UCSD-AML1 (cell line): Measurements from ENCODE around the gene SNRNP48.

Experiments
- DNase-seq: peaks from one replicate; lab custom pipeline; 2025; ENCODE audit not compliant: unreplicated experiment; lab: John Stamatoyannopoulos, UW

SNRNP48 gene

GRCh38 chr6:7593229-7593628, 3.2 kb downstream of the SNRNP48 start:
- DNase-seq = no peak

DNA sequence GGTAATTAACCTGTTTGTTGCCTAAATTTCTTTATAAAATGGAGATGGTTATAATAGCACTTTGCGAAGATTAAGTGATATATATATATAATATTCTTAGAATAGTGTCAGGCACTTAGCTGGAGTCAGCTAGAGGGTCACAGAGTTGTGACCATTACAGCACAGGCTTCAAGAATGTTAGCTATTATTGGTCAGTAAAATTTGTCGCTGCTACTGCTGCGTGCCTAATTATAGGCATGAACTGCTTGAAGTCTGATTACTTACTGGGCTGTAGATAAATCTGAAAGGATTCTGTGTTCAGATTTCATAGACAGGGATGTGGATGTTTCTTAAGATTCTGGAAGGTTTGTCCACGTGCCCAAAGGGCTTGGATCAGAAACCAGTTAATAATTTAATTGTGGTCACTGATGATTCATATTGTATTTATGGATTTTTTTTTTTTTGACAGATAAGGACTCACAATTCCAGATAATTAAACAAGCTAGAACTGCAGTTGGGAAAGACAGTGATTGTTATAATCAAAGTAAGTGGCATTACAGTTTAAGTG, 4.7 kb downstream of the SNRNP48 start:
- no peak for DNase-seq

DNA sequence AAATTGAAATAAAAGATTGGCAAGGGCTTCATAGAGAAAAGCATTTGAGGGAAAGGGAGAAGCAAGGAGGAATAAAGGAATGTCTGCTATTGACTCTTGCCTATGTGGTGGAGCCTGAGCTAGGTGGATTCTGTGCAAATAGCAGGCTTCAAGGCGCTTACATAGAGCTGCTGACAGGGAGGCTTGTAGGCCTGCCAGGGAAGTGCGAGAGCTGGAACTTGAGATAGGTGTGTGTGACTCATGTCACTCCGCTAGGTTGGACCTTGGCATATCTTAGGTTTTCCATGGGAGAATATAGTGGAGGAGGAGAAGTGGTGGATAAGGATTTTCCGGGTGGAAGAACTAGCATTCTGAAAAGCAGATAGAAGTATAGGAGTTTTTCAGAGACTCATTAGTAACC, 14.0 kb downstream of the SNRNP48 start:
- no peak for DNase-seq

DNA sequence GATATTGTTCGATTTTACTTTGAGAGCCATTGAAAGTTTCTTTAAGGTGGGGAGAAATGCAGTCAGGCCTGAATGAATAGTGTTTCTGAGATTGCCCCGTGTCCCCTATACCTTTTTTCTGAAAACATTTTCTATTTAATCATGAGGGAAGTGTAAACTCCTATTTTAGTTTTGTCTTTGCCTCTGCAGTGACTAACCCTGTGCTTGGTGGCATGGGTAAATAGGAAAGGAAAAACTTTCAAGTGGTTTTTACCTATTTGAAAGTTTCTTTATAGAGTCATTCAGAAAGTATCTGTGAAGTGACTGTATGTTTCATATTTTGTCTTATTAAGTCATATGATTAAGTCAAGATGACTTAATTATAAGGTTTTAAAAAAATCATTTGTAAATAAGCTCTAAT, 14.5 kb downstream of the SNRNP48 start:
- DNase-seq = no peak

GRCh38 chr6:7615611-7616383, 25.8 kb downstream of the SNRNP48 start:
- no peak for DNase-seq

DNA sequence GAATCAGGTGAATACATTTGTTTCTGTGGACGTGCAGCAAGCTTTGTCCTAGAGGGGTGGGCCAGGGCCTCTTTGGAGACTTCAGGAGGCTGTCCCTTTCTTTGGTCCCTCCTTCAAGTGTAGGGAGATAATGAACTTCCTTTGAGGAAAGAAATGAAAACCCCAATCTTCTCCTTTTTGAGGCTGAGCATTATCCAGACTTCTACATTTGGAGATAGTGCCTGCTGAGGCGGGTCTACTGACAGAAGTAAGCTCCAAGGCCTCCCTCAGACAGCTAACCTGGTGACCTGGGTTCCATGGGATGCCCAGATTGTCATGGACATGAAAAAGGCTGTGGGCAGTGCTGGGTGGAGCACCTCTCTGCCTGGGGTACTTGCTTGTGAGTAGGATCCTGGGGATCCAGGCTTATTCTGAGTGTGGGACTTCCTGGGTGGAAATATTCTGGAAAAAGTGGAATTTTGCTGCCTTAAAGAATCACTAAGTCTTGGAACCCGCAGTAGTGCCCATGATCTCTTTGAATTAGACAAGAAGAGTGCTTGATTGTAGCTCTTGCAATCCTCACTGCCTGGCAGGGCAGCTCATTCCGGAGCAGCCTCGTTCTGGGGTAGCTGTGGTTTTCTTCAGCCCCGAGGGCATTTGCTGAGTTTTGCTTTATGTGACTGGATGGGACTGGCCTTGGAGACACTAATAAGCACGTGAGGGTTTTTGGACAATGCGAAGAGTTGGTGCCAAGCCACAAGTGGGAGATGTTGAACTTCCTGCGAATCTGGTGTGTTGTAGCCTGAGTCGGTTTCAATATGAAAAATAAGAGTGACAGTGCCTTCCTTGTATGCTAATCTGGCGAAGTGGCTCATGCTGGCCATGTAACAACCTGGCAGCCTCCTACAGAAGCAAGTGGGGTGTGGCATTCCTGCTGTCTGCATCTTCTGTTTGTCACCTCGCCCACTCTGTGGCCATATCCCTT, 28.1 kb downstream of the SNRNP48 start:
- peak; percentile 49 for DNase-seq

DNA sequence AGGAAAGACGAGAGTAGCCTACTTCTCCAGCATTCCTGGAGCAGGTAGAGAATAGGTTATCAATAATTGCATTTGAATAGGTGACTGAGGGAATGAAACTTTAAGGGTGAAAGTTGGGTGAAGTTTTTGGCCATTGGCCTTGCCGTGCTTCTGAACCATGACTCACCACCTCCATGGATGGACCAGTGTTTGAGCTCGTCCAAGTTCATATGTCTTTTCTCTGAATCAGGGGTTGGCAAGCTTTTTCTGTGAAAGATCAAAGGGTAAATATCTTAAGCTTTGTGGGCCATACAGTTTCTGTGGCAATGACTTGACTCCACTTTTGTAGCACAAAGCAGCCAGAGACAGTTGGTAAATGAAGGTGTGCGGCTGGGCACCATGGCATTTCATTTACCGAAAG, 31.8 kb downstream of the SNRNP48 start:
- no peak for DNase-seq

GRCh38 chr6:7624796-7625710, 35.1 kb downstream of the SNRNP48 start:
- DNase-seq = no peak

DNA sequence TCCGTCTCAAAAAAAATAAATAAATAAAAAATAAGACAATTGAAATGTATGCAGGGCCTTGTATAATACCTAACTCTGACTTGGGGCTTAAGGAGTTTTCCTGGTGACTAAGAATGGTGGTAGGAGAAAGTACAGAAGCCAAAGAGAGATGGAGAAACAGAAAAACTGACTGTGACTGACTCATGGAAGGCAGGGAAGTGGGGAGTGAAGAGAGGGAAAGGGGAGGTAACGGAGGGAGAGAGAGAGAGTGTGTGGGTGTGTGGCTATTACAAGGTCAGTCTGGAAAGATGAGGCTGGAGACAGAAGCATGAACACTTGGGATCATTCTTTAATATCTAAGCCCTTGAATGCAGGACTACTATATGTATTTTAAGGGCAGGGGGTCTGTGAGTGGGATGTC, 38.5 kb downstream of the SNRNP48 start:
- no peak for DNase-seq

DNA sequence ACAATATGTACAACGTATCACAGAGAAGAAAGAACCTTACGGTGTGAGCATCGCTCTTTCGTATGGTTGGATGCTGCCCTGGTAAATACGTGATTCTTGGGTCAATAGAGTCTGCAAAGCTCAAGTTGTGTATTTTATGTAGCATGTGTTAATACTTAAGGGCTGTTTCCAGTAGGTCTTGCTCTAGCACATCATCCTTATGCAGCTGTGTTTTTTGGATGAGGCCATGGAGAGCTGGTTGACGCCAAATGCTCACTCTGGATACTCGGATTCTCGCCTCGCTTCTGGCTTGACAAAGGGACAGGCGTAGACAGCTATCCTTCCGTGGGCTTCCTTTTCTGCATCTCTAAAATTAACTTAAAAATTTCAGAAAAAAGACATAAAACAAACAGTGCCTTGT, 38.9 kb downstream of the SNRNP48 start:
- DNase-seq = no peak

GRCh38 chr6:7629321-7629720, 39.3 kb downstream of the SNRNP48 start:
- no peak for DNase-seq

- no peak for DNase-seq
Measured at GRCh38 chr6:7630792-7631191, 40.8 kb downstream of the SNRNP48 start.

DNA sequence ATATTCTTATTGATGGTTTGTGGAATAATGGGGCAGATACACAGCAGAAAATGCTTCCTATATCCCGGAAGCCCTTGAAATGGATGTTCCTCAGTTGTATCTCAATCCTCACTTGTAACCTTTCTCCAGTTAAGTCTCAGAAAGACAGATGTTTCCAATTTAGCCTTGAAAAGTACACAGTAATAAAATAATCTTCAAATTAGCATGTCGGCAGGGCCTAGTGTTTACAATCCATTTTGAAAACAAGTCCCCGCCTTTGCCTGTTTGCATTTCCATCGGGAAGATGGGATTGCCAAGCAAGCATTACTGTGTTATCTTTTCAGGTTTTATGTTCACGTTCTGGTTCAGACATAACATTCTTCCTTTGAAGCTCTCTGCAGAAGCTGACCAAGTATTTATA, 41.5 kb downstream of the SNRNP48 start:
- no peak for DNase-seq

DNA sequence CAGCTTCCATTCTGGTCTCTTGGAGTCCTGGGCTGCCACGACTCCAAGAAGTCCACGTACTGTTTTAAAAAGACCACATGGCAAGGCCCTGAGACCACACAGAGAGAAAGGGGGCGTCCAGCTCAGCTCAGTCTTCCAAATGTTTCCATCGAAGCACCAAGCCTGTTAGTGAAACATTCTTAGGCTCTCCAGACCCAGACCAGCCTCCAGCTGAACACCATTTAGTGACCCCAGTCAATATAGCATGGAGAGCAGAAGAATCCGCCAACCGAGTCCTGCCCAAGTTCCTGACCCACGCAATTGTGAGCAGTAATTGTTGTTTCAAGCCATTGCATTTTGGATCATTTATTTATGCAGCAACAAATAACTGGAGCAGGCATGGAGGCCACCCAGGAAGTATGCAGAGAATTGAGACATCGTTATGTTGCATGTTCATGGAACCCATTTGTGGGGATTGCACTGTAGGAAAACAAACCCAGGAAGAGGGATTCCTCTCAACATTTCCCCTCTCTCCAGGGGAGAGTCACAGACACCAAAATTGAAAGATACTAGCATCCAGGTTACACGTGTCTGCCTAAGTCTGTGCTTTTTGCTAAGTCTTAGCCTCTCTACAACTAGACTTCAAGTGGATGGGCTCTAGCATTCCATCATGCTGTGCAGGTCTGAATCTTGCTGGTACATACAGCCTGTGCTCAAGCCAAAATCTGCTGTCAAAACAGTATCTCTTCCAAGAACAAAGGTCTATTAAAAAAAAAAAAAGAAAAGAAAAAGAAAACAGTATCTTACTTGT, 42.7 kb downstream of the SNRNP48 start:
- no peak for DNase-seq

- no peak for DNase-seq
Measured at GRCh38 chr6:7633361-7633760, 43.4 kb downstream of the SNRNP48 start.

DNA sequence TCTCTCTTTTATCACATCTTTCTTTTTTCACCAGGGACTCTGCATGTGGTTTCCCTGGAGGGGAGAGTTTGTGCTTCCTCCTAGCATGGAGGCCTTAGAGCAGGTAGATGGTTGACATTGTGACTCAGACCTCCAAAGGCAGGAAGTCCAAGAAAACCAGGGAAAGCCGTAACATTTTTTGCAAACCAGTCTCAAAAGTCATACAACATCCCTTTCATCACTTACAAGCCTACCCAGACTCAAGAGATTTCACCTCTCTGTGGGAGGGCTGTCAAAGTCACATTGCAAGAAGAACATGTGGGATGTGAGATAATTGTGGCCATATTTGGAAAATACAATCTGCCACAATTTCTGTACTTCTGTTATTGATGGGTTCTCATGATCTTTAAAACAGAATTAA, 46.2 kb downstream of the SNRNP48 start:
- DNase-seq = no peak

GRCh38 chr6:7637533-7637932, 47.5 kb downstream of the SNRNP48 start:
- DNase-seq = no peak

DNA sequence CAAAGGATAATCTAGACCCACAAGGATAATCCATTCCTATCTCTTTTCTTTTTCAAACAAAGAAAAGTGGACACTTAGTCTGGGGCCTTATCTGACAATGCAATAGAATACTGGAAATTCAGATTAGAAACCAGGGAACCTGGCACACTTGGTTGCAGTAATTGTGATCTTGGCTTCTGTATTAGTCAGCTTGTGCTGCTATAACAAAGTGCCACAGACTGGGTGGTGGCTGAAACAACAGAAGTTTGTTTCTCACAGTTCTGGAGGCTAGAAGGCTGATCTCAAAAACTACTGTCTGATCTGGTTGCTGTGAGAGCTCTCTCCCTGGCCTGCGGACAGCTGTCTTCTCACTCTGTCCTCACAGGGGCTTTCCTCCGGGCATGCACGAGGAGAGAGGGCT, 49.4 kb downstream of the SNRNP48 start:
- DNase-seq = no peak

GRCh38 chr6:7640016-7640415, 50.0 kb downstream of the SNRNP48 start:
- DNase-seq = no peak
